Choroid plexus epithelial cell (primary cell): ENCODE results near the gene ARHGAP24.

Experiments used
- DNase-seq: peaks from one replicate; pipeline ENCODE4 v3.0.0-alpha.2; 2010; ENCODE audit warnings: low read depth
- H3K4me3 ChIP-seq: 2 replicates; pipeline ENCODE4 v1.5.1; 2011; ENCODE audit warnings: low read depth, mild to moderate bottlenecking, control low read depth, low read length, moderate library complexity
- TF ChIP-seq, protein P1 (sequence below): conservative IDR thresholded peaks from 2 replicates; pipeline ENCODE4 v1.5.1; 2011; ENCODE audit warnings: low read depth, mild to moderate bottlenecking, control low read depth, inconsistent platforms, low read length, moderate library complexity

Gene ARHGAP24

GRCh38 chr4:85639946-85640345 is 165.0 kb downstream of the ARHGAP24 start:
- TF ChIP-seq, protein P1, sequence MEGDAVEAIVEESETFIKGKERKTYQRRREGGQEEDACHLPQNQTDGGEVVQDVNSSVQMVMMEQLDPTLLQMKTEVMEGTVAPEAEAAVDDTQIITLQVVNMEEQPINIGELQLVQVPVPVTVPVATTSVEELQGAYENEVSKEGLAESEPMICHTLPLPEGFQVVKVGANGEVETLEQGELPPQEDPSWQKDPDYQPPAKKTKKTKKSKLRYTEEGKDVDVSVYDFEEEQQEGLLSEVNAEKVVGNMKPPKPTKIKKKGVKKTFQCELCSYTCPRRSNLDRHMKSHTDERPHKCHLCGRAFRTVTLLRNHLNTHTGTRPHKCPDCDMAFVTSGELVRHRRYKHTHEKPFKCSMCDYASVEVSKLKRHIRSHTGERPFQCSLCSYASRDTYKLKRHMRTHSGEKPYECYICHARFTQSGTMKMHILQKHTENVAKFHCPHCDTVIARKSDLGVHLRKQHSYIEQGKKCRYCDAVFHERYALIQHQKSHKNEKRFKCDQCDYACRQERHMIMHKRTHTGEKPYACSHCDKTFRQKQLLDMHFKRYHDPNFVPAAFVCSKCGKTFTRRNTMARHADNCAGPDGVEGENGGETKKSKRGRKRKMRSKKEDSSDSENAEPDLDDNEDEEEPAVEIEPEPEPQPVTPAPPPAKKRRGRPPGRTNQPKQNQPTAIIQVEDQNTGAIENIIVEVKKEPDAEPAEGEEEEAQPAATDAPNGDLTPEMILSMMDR = no peak
- H3K4me3 ChIP-seq = no peak overlapping the region
- no peak for DNase-seq

GRCh38 chr4:85642356-85643100 is 167.6 kb downstream of the ARHGAP24 start:
- no peak for DNase-seq
- TF ChIP-seq, protein P1 = no peak
- H3K4me3 ChIP-seq = no peak overlapping the region

DNA sequence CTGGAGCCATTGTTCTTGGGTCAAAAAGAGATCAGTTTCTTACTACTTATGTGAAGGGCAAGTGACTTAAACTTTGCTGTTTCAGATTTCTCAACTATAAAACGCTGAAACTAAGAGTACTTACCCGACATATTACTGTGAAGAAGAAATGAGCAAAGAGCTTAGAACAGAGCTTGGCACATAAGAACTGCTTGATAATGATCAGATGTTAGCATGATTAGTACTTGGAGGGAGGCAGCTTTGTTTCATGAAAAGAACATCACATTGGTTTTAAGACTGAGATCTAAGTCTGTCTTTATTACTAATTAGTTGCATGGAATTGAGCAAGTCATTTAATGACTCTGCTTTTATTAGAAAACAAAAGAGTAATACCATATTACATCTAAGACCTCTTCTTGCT is 169.1 kb downstream of the ARHGAP24 start:
- TF ChIP-seq, protein P1 = no peak
- no peak for DNase-seq
- H3K4me3 ChIP-seq = no peak overlapping the region

DNA sequence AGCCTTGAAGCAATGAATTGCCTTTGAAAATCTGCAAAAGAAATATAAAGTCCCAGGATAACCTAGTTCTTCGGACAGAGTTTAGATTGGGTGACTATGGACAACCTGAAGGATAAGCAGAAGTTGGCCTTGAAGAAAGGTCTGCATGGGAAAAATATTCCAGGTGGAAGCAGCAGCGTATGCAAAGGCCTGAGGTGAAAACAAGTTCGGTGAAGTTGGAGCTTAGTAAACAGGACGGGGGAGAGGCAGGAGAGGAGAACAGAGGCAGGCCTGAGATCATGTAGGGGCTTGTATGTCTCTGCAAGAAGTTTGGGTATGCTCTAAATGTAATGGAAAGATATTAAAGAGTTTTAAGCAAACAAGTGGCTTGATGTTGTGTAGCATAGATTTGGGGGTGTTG is 176.0 kb downstream of the ARHGAP24 start:
- DNase-seq = no peak
- H3K4me3 ChIP-seq = no peak overlapping the region
- TF ChIP-seq, protein P1 = no peak

DNA sequence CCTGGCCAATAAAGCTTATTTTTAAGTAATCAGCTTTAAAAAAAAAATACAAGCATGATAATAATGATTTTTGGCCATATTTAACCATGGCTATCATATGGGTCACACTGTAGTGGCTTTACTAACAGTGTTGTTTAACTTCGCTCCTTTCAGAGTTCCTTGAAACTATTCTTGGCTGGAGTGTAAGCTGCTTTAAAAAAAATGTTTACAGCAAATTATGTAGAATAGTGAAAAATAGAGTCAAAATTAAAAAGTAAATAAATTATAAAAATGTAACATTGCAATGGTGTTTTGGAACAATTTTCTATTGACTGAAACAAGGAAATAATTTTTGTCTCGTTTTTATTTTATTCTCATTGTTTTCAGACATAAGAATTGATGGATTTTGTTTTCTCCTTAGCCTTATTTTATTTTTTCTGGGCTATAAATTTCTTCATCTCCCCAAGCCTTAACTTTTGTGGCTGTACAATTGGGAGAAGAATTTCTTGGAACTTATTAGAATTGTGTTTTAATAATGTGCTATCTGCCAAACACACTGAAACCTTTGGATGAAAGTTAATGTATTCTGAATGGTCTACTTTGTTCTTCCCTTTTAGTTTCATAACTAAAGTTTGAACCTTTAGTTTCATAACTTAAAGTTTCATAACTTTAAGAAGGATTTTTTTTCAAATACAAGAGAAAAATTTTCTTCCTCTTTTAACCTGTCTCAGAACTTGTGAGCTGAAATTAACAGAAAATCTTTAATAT is 182.0 kb downstream of the ARHGAP24 start:
- TF ChIP-seq, protein P1 = no peak
- no peak overlapping the region for H3K4me3 ChIP-seq
- no peak for DNase-seq

DNA sequence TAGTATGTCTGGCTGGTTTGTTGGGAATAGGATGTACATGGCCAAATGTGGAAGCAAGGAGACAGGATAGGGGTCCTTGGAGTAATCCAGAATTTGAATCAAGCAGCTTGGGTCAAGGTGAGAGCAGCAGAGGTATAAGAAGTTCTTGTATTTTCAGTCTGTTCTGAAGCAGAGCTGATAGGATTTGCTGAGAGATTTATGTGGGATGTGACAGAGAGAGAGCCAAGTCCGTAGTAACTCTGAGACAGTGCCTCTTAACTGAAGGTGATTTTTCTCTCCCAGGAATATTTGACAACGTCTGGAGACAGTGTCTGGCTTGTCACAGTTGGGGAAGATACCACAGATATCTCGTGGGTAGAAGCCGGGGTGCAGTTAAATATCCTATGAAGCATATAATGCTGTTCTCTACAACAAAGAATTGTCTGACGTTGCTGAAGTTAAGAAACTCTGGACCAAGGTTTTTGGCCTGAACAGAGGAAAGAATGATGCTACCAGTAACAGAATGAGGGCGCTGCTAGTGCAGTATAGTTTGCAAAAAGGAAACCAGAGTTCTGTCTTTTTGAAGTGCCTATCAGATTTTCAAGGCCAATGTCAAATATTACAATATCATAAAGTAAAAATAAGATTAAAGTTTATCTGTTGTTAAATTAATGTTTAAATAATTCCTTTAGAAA is 184.0 kb downstream of the ARHGAP24 start:
- TF ChIP-seq, protein P1 = no peak
- DNase-seq = no peak
- no peak overlapping the region for H3K4me3 ChIP-seq
